ENCODE data around the gene TMEM31.

The TMEM31 gene

GRCh38 chrX:103729015-103729414, 18.3 kb downstream of the TMEM31 start:
- H3K27ac ChIP-seq (ENCODE audit: low read depth, low read length), result no peak overlapping the region
- H3F3A ChIP-seq (ENCODE audit: insufficient read depth), result no peaks in the 10 kb centered on the region
- H3K36me3 ChIP-seq (ENCODE audit: low read length), result no peaks in the 10 kb centered on the region
- no peaks in the 10 kb centered on the region for H3K79me2 ChIP-seq (ENCODE audit: insufficient read depth, low read length)
- H4K20me1 ChIP-seq (ENCODE audit: low read depth, low read length), result no peaks in the 10 kb centered on the region
- no peaks in the 10 kb centered on the region for H3K9me2 ChIP-seq (replicated peaks; ENCODE audit: insufficient read depth, low read length)
- H3K9ac ChIP-seq (ENCODE audit: low read length), result no peak overlapping the region
- no peaks in the 10 kb centered on the region for H3K27me3 ChIP-seq (ENCODE audit: low read length)
- TF ChIP-seq EZH2phosphoT487 (conservative IDR thresholded peaks at IDR 0.05; ENCODE audit: low read length) (no peak), CTCF (IDR thresholded peaks at IDR 0.05; ENCODE audit: insufficient read depth, low read length, poor library complexity, severe bottlenecking) (no peak)
- H3K4me2 ChIP-seq (ENCODE audit: low read depth, low read length, poor library complexity, severe bottlenecking), result no peak overlapping the region
- H2AFZ ChIP-seq (ENCODE audit: low read depth, low read length, severe bottlenecking), result no peak overlapping the region
- H3K9me3 ChIP-seq (ENCODE audit: insufficient read depth, low read length), result no peaks in the 10 kb centered on the region
- no peak overlapping the region for H3K4me3 ChIP-seq (ENCODE audit: insufficient read depth, low read length, poor library complexity, severe bottlenecking)

- H4K20me1 ChIP-seq (ENCODE audit: low read depth, low read length), result no peaks in the 10 kb centered on the region
- H3F3A ChIP-seq (ENCODE audit: insufficient read depth), result no peaks in the 10 kb centered on the region
- no peaks in the 10 kb centered on the region for H3K79me2 ChIP-seq (ENCODE audit: insufficient read depth, low read length)
- H3K4me2 ChIP-seq (ENCODE audit: low read depth, low read length, poor library complexity, severe bottlenecking), result no peak overlapping the region
- H3K4me3 ChIP-seq (ENCODE audit: insufficient read depth, low read length, poor library complexity, severe bottlenecking), result no peak overlapping the region
- H3K9me3 ChIP-seq (ENCODE audit: insufficient read depth, low read length), result no peaks in the 10 kb centered on the region
- no peak overlapping the region for H3K9ac ChIP-seq (ENCODE audit: low read length)
- H3K9me2 ChIP-seq (replicated peaks; ENCODE audit: insufficient read depth, low read length), result no peaks in the 10 kb centered on the region
- no peak overlapping the region for H3K27ac ChIP-seq (ENCODE audit: low read depth, low read length)
- H3K27me3 ChIP-seq (ENCODE audit: low read length), result no peaks in the 10 kb centered on the region
- H3K36me3 ChIP-seq (ENCODE audit: low read length), result no peaks in the 10 kb centered on the region
- no peak overlapping the region for H2AFZ ChIP-seq (ENCODE audit: low read depth, low read length, severe bottlenecking)
- TF ChIP-seq EZH2phosphoT487 (conservative IDR thresholded peaks at IDR 0.05; ENCODE audit: low read length) (no peak), CTCF (IDR thresholded peaks at IDR 0.05; ENCODE audit: insufficient read depth, low read length, poor library complexity, severe bottlenecking) (no peak)
Observed at GRCh38 chrX:103730147-103730795, 19.6 kb downstream of the TMEM31 start.

- H3F3A ChIP-seq (ENCODE audit: insufficient read depth), result no peaks in the 10 kb centered on the region
- no peaks in the 10 kb centered on the region for H3K36me3 ChIP-seq (ENCODE audit: low read length)
- no peaks in the 10 kb centered on the region for H3K9me2 ChIP-seq (replicated peaks; ENCODE audit: insufficient read depth, low read length)
- H3K9ac ChIP-seq (ENCODE audit: low read length), result no peak overlapping the region
- no peaks in the 10 kb centered on the region for H3K79me2 ChIP-seq (ENCODE audit: insufficient read depth, low read length)
- H3K27me3 ChIP-seq (ENCODE audit: low read length), result no peaks in the 10 kb centered on the region
- TF ChIP-seq CTCF (IDR thresholded peaks at IDR 0.05; ENCODE audit: insufficient read depth, low read length, poor library complexity, severe bottlenecking) (no peak), EZH2phosphoT487 (conservative IDR thresholded peaks at IDR 0.05; ENCODE audit: low read length) (no peak)
- H3K27ac ChIP-seq (ENCODE audit: low read depth, low read length), result no peak overlapping the region
- H4K20me1 ChIP-seq (ENCODE audit: low read depth, low read length), result no peaks in the 10 kb centered on the region
- no peak overlapping the region for H3K4me3 ChIP-seq (ENCODE audit: insufficient read depth, low read length, poor library complexity, severe bottlenecking)
- H3K4me2 ChIP-seq (ENCODE audit: low read depth, low read length, poor library complexity, severe bottlenecking), result no peak overlapping the region
- H2AFZ ChIP-seq (ENCODE audit: low read depth, low read length, severe bottlenecking), result no peak overlapping the region
- no peaks in the 10 kb centered on the region for H3K9me3 ChIP-seq (ENCODE audit: insufficient read depth, low read length)
Observed at GRCh38 chrX:103730796-103731493, 20.2 kb downstream of the TMEM31 start.
